GM21737 (cell line): ENCODE results near the gene NRG3.

Experiments
- ATAC-seq: cut with Tn5 transposase; IDR thresholded peaks from one replicate; pipeline ENCODE4 v1.9.1; 2021; ENCODE audit warnings: mild to moderate bottlenecking, moderate library complexity; ENCODE audit not compliant: unreplicated experiment

The NRG3 gene

GRCh38 chr10:81874875-81875466, at the start of gene NRG3:
Gene NRG3, plus strand, starts transcription at chr10:81875194.
- ATAC-seq, result no peak

GRCh38 chr10:81828251-81828650, 46.7 kb upstream of the NRG3 start:
- ATAC-seq, result no peak

GRCh38 chr10:81831060-81831459, 43.9 kb upstream of the NRG3 start:
- ATAC-seq, result no peak

GRCh38 chr10:81838950-81839349, 36.0 kb upstream of the NRG3 start:
- no peak for ATAC-seq

- ATAC-seq, result no peak
These were observed 32.0 kb upstream of the NRG3 start for GRCh38 chr10:81843042-81843441.

- no peak for ATAC-seq
These were observed 27.3 kb upstream of the NRG3 start for GRCh38 chr10:81847675-81848074.

- ATAC-seq, result no peak
These were observed 26.5 kb upstream of the NRG3 start for GRCh38 chr10:81848514-81848913.

GRCh38 chr10:81848931-81849330, 26.1 kb upstream of the NRG3 start:
- no peak for ATAC-seq

GRCh38 chr10:81862596-81862995, 12.4 kb upstream of the NRG3 start:
- no peak for ATAC-seq

GRCh38 chr10:81863771-81864170, 11.2 kb upstream of the NRG3 start:
- ATAC-seq, result no peak

GRCh38 chr10:81865581-81865980, 9.4 kb upstream of the NRG3 start:
- ATAC-seq, result no peak

GRCh38 chr10:81866753-81867152, 8.2 kb upstream of the NRG3 start:
- ATAC-seq, result peak; percentile 100

GRCh38 chr10:81870472-81870871, 4.5 kb upstream of the NRG3 start:
- no peak for ATAC-seq

- ATAC-seq, result no peak
These were observed 3.4 kb upstream of the NRG3 start for GRCh38 chr10:81871558-81871957.

GRCh38 chr10:81872206-81872862, 2.7 kb upstream of the NRG3 start:
- no peak for ATAC-seq

GRCh38 chr10:81873231-81873931, 1.6 kb upstream of the NRG3 start:
- no peak for ATAC-seq

- no peak for ATAC-seq
These were observed 820 bp upstream of the NRG3 start for GRCh38 chr10:81873932-81874816.

- no peak for ATAC-seq
These were observed 666 bp downstream of the NRG3 start for GRCh38 chr10:81875467-81876252.

- no peak for ATAC-seq
These were observed 1.5 kb downstream of the NRG3 start for GRCh38 chr10:81876253-81877077.

GRCh38 chr10:81877596-81877995, 2.6 kb downstream of the NRG3 start:
- no peak for ATAC-seq
